Calu3 (cell line): Measurements from ENCODE around the gene PDIA4. TPM values are rescaled to one million over a fixed set of nuclear protein-coding genes. Genes with fewer than 3 reads are reported as not detected.
A peak's percentile ranks its signal among the peaks of the same experiment; 100 is the strongest.

Source experiments
- BruUV-seq: library from RNA; stranded (reverse); fragments of 400-500 nt; replicated peaks from 2 replicates; lab custom pipeline; 2021; lab: Mats Ljungman, UMichigan
- CTCF ChIA-PET: fragments of 300-600 bp; sonication (Branson Sonifier 250); formaldehyde crosslinking; loops from one replicate; lab custom pipeline; 2022; ENCODE audit warnings: antibody characterized with exemption; lab: Charles Lee
- DNase-seq: peaks from one replicate; pipeline ENCODE4 v3.0.0; 2022
- H3K27ac Mint-ChIP-seq: one replicate; pipeline ENCODE4 v1.8.0; 2022; ENCODE audit warnings: mixed read lengths; ENCODE audit not compliant: unreplicated experiment
- H3K27me3 Mint-ChIP-seq: one replicate; pipeline ENCODE4 v1.8.0; 2022; ENCODE audit warnings: mixed read lengths; ENCODE audit not compliant: unreplicated experiment
- H3K36me3 Mint-ChIP-seq: one replicate; pipeline ENCODE4 v1.8.0; 2022; ENCODE audit warnings: mild to moderate bottlenecking, moderate library complexity, mixed read lengths; ENCODE audit not compliant: insufficient read depth, unreplicated experiment
- H3K4me1 Mint-ChIP-seq: one replicate; pipeline ENCODE4 v1.8.0; 2022; ENCODE audit warnings: mild to moderate bottlenecking, low read depth, mixed read lengths; ENCODE audit not compliant: unreplicated experiment
- H3K4me3 Mint-ChIP-seq: one replicate; pipeline ENCODE4 v1.8.0; 2022; ENCODE audit warnings: mild to moderate bottlenecking, low read depth, moderate library complexity, mixed read lengths; ENCODE audit not compliant: unreplicated experiment
- H3K9me3 Mint-ChIP-seq: one replicate; pipeline ENCODE4 v1.8.0; 2022; ENCODE audit warnings: low read depth, mixed read lengths; ENCODE audit not compliant: unreplicated experiment
- intact Hi-C: fragments of 100-400 bp; cut with micrococcal nuclease; formaldehyde crosslinking; loops from one replicate; pipeline ENCODE4 v1.10.0; 2022; ENCODE audit not compliant: unreplicated experiment
- total RNA-seq: library from RNA; stranded (reverse); gene quantifications from 2 replicates; pipeline ENCODE4 v1.2.3, GENCODE V29; 2022
- TF ChIP-seq, protein P1 (sequence below): fragments of 200-600 bp; IDR thresholded peaks from one replicate; pipeline ENCODE4 v1.8.0; 2022; ENCODE audit warnings: antibody characterized with exemption; ENCODE audit not compliant: unreplicated experiment

Gene PDIA4
- total RNA-seq, 1 experiment from 2014 or later, result 351 TPM

DNA sequence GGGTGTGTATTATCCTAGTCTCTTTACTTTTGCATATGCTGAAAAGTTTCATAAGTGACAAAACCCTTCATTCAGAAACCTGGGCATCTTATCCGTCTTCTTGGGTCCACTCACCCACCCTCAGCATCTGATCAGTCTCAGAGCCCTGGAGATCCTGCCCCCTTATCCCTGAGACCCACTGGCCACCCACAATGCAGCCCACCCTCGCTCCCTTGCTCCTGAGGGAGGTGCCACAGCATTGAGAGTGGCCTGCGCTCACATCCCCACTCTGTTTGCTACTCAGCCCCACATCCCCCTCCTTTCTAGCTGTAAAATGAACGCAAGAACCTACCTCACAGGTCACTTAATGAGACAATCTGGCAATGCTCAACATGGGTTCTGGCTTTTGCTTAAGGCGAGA, 27.3 kb downstream of the PDIA4 start:
- BruUV-seq, result no TSS peak
- TF ChIP-seq, protein P1, sequence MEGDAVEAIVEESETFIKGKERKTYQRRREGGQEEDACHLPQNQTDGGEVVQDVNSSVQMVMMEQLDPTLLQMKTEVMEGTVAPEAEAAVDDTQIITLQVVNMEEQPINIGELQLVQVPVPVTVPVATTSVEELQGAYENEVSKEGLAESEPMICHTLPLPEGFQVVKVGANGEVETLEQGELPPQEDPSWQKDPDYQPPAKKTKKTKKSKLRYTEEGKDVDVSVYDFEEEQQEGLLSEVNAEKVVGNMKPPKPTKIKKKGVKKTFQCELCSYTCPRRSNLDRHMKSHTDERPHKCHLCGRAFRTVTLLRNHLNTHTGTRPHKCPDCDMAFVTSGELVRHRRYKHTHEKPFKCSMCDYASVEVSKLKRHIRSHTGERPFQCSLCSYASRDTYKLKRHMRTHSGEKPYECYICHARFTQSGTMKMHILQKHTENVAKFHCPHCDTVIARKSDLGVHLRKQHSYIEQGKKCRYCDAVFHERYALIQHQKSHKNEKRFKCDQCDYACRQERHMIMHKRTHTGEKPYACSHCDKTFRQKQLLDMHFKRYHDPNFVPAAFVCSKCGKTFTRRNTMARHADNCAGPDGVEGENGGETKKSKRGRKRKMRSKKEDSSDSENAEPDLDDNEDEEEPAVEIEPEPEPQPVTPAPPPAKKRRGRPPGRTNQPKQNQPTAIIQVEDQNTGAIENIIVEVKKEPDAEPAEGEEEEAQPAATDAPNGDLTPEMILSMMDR, result no peak
- CTCF ChIA-PET, result no interaction called here
- H3K27ac Mint-ChIP-seq, result peak overlapping the region; percentile 24
- peaks cover 58% of the 10 kb centered on the region for H3K36me3 Mint-ChIP-seq
- H3K4me3 Mint-ChIP-seq, result no peak overlapping the region
- no peaks in the 10 kb centered on the region for H3K9me3 Mint-ChIP-seq
- H3K4me1 Mint-ChIP-seq, result peaks cover 8% of the 10 kb centered on the region
- no peaks in the 10 kb centered on the region for H3K27me3 Mint-ChIP-seq
- no peak for DNase-seq
- intact Hi-C loops, result no loop called here

DNA sequence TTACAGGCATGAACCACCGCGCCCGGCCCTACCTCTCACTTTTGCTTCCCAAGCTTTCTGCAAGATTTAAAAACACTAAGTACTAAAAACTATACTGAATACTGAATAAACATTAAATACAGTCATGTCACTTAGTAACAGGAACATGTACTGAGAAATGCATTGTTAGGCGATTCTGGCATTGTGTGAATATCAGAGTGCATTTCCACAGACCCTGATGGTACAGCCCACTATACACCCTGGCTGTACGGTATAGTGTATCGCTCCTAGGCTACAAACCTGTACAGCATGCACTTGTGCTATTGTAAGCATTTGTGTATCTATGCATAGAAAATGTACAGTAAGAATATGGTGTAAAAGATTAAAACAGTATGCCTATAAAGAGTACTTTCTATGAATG, 29.1 kb downstream of the PDIA4 start:
- Mint-ChIP-seq H3K27ac (no peak overlapping the region), H3K9me3 (no peaks in the 10 kb centered on the region), H3K4me1 (peaks cover 8% of the 10 kb centered on the region), H3K27me3 (no peaks in the 10 kb centered on the region), H3K36me3 (peaks cover 41% of the 10 kb centered on the region), H3K4me3 (no peak overlapping the region)
- TF ChIP-seq, protein P1, result no peak
- CTCF ChIA-PET, result interaction anchor here (0.6 kb wide), 1 partner anchor 178 kb away, joined by 8 read pairs; no protein-coding TSS in a partner anchor
- intact Hi-C loops, result no loop called here
- DNase-seq, result no peak
- BruUV-seq, result no TSS peak

GRCh38 chr7:148997497-148997896, 30.8 kb downstream of the PDIA4 start:
- Mint-ChIP-seq H3K27ac (no peak overlapping the region), H3K4me1 (no peaks in the 10 kb centered on the region), H3K9me3 (no peaks in the 10 kb centered on the region), H3K27me3 (no peaks in the 10 kb centered on the region), H3K36me3 (peaks cover 24% of the 10 kb centered on the region), H3K4me3 (no peak overlapping the region)
- intact Hi-C loops, result no loop called here
- CTCF ChIA-PET, result no interaction called here
- DNase-seq, result no peak
- no TSS peak for BruUV-seq
- TF ChIP-seq, protein P1, result no peak

DNA sequence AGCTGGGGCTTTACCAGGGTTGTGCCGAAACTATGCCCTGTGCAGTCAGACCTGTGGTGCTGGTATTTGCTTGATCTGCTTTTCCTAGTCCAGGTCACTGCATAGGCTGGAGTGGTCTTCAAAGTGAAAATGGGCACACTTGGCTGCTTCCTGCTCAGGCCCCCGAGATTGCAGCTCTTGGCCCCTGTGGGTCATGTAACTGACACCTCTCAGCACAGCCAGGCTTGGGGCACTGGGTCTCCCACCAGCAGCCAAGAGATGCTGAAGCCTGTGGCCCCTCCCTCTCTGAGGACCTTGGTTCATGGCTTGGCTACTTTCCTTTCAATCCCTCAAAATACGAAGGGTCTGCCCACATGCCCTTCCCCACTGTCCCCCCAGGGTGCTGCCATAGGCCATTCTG, 33.7 kb downstream of the PDIA4 start:
- H3K27ac Mint-ChIP-seq, result no peak overlapping the region
- peaks cover 12% of the 10 kb centered on the region for H3K36me3 Mint-ChIP-seq
- no peaks in the 10 kb centered on the region for H3K27me3 Mint-ChIP-seq
- TF ChIP-seq, protein P1, result no peak
- no TSS peak for BruUV-seq
- intact Hi-C loops, result no loop called here
- no peak for DNase-seq
- H3K9me3 Mint-ChIP-seq, result no peaks in the 10 kb centered on the region
- CTCF ChIA-PET, result interaction anchor here (0.9 kb wide), 1 partner anchor 12 kb away, joined by 3 read pairs; no protein-coding TSS in a partner anchor
- no peak overlapping the region for H3K4me3 Mint-ChIP-seq
- no peaks in the 10 kb centered on the region for H3K4me1 Mint-ChIP-seq
